K562 (cell line): Measurements from ENCODE around the gene UBAC2. TPM values are rescaled to one million over a fixed set of nuclear protein-coding genes. Genes with fewer than 3 reads are reported as not detected.

Experiments
- ATAC-seq: fragments of 200-7000 bp; cut with Tn5 transposase; 3 replicates; pipeline ENCODE4 v1.9.1; 2020; ENCODE audit warnings: moderate library complexity
- BruUV-seq: library from RNA; stranded (reverse); fragments of 400-500 nt; replicated peaks from 2 replicates; lab custom pipeline; 2021; lab: Mats Ljungman, UMichigan
- CTCF ChIA-PET: fragments of 300-600 bp; formaldehyde crosslinking; extraction: SDS; loops from one replicate; lab custom pipeline; 2021; ENCODE audit warnings: low intra/inter-chr PET ratio; lab: Yijun Ruan, JAX
- POLR2A ChIA-PET: fragments of 300-600, 350-650 bp; sonication (Branson Sonifier 250); formaldehyde crosslinking; extraction: SDS; loops from one replicate; lab custom pipeline; 2021; ENCODE audit warnings: antibody characterized with exemption, inconsistent platforms; lab: Yijun Ruan, JAX
- DNase-seq, 4 experiments: peaks; one replicate each; pipeline versions ENCODE4 v3.0.0 to v3.0.0-alpha.2; 2011 to 2018; ENCODE audit warnings: low spot score in 3 of 4, mixed read lengths in 3 of 4; ENCODE audit errors: extremely low read depth in 1 of 4
- FAIRE-seq: peaks from 2 replicates; lab custom pipeline; 2011; peaks lifted over from hg19 to GRCh38; lab: Jason Lieb, UNC
- H2AFZ ChIP-seq: 2 replicates; pipeline ENCODE4 v1.6.0; 2011; ENCODE audit warnings: low read depth, low read length, control low read depth, inconsistent platforms
- H3K27ac ChIP-seq: fragments of 200-600 bp; 3 replicates; pipeline ENCODE4 v1.8.0; 2011; ENCODE audit warnings: low read depth, mild to moderate bottlenecking, control low read depth, inconsistent platforms, low read length, moderate library complexity, mixed read lengths; ENCODE audit errors: extremely low read depth
- H3K27me3 ChIP-seq, 2 experiments: fragments of 300-600 bp in 1 of 2; 2 replicates in 1 of 2; 3 replicates in 1 of 2; pipeline versions ENCODE4 v1.6.0 to v1.8.0; 2011; ENCODE audit warnings: inconsistent platforms in 2 of 2, low read length in 2 of 2, mild to moderate bottlenecking in 1 of 2, mixed read lengths in 1 of 2, moderate library complexity in 1 of 2; ENCODE audit not compliant: control insufficient read depth in 2 of 2, insufficient read depth in 2 of 2
- H3K36me3 ChIP-seq: fragments of 300-600 bp; 3 replicates; pipeline ENCODE4 v1.8.0; 2011; ENCODE audit warnings: mild to moderate bottlenecking, low read length, inconsistent platforms; ENCODE audit not compliant: control insufficient read depth, insufficient read depth
- H3K4me1 ChIP-seq, 2 experiments: fragments of 200-600 bp in 1 of 2; replicated peaks in 1 of 2; 2 replicates in 1 of 2; 3 replicates in 1 of 2; pipeline versions ENCODE4 v1.5.1 to v1.8.0; 2011; ENCODE audit warnings: inconsistent platforms in 2 of 2, low read length in 2 of 2, mild to moderate bottlenecking in 1 of 2, mixed read lengths in 1 of 2, moderate library complexity in 1 of 2; ENCODE audit not compliant: control insufficient read depth in 2 of 2, insufficient read depth in 2 of 2
- H3K4me2 ChIP-seq: 2 replicates; pipeline ENCODE4 v1.6.1; 2011; ENCODE audit warnings: low read length, control low read depth, inconsistent platforms, mixed read lengths; ENCODE audit not compliant: insufficient read depth
- H3K4me3 ChIP-seq: fragments of 200-600 bp; sonication (generic), shearing (Covaris generic); 2 replicates; pipeline ENCODE4 v1.5.1; 2016; ENCODE audit warnings: control low read depth, inconsistent platforms
- H3K79me2 ChIP-seq: fragments of 200-600 bp; 3 replicates; pipeline ENCODE4 v1.8.0; 2011; ENCODE audit warnings: low read length, inconsistent platforms; ENCODE audit not compliant: control insufficient read depth, insufficient read depth
- H3K9ac ChIP-seq, 2 experiments: 2 replicates each; pipeline versions ENCODE4 v1.6.0 to v1.6.1; 2011; ENCODE audit warnings: low read depth in 2 of 2, low read length in 2 of 2, control low read depth in 1 of 2, inconsistent platforms in 1 of 2, mild to moderate bottlenecking in 1 of 2, mixed read lengths in 1 of 2; ENCODE audit not compliant: insufficient read depth in 1 of 2
- H3K9me1 ChIP-seq: one replicate; pipeline ENCODE4 v1.6.0; 2011; ENCODE audit warnings: inconsistent platforms, mild to moderate bottlenecking, low read length, moderate library complexity; ENCODE audit not compliant: control insufficient read depth, insufficient read depth
- H3K9me3 ChIP-seq: replicated peaks from 2 replicates; pipeline ENCODE4 v1.5.1; 2011; ENCODE audit warnings: low read depth, low read length, inconsistent platforms; ENCODE audit not compliant: control insufficient read depth, insufficient read depth
- H4K20me1 ChIP-seq: replicated peaks from 2 replicates; pipeline ENCODE4 v1.6.1; 2011; ENCODE audit warnings: low read length, inconsistent platforms, mixed read lengths; ENCODE audit not compliant: control insufficient read depth, insufficient read depth
- EGR1 ChIP-seq: fragments of 450-650 bp; conservative IDR thresholded peaks from 2 replicates; pipeline ENCODE4 v1.6.1; 2017; ENCODE audit warnings: mild to moderate bottlenecking
- HDAC3 ChIP-seq: fragments of 450-650 bp; IDR thresholded peaks from 2 replicates; pipeline ENCODE4 v1.6.1; 2018; ENCODE audit warnings: borderline replicate concordance, mild to moderate bottlenecking, moderate library complexity; ENCODE audit not compliant: partially characterized antibody
- ZNF512 ChIP-seq: IDR thresholded peaks from 2 replicates; pipeline ENCODE4 v1.6.1; 2016; ENCODE audit warnings: missing genetic modification characterization, missing compliant biosample characterization
- ZNF780A ChIP-seq: fragments of 250-450 bp; sonication (Bioruptor Pico); IDR thresholded peaks from 2 replicates; pipeline ENCODE4 v1.5.0; 2021; ENCODE audit warnings: mild to moderate bottlenecking
- in situ Hi-C: fragments of 300-500 bp; cut with MboI; formaldehyde crosslinking; loops from 4 replicates; pipeline ENCODE4 v1.15.0; 2018; ENCODE audit warnings: inconsistent platforms, mixed read lengths
- intact Hi-C: fragments of 100-400 bp; cut with micrococcal nuclease; formaldehyde crosslinking; loops from 2 replicates; pipeline ENCODE4 v1.14.2; 2022
- polyA plus RNA-seq, 8 experiments: library from polyadenylated mRNA; depleted of rRNA in 4 of 8; stranded (reverse) in 5 of 8; unstranded in 3 of 8; fragments of >200 nt; fragmentation: Nextera tagmentation in 2 of 8; fragmentation: Illumina TruSeq in 1 of 8; extraction: Ambion mirVana in 2 of 8; extraction: Trizol in 1 of 8; gene quantifications; 2 replicates each; pipeline versions ENCODE4 v1.2.1 to v1.2.3, GENCODE V29; 2011 to 2014; ENCODE audit warnings: inconsistent platforms in 1 of 8, missing spikeins in 1 of 8
- total RNA-seq, 7 experiments: library from RNA; depleted of rRNA in 6 of 7; stranded (reverse); fragments of >200 nt in 6 of 7; fragmentation: Illumina TruSeq in 2 of 7; extraction: Trizol in 2 of 7; gene quantifications; 2 replicates each; pipeline versions ENCODE4 v1.2.1 to v1.2.3, GENCODE V29; 2011 to 2021; ENCODE audit warnings: low replicate concordance in 1 of 7
- TF ChIP-seq, protein P1 (sequence below): fragments of 200-400 bp; formaldehyde crosslinking; IDR thresholded peaks from 2 replicates; pipeline ENCODE4 v1.6.1; 2017; ENCODE audit warnings: mild to moderate bottlenecking, low read depth, low read length, moderate library complexity
- TF ChIP-seq, protein P2 (sequence below): IDR thresholded peaks from 3 replicates; pipeline ENCODE4 v1.6.1; 2011; ENCODE audit warnings: borderline replicate concordance, mild to moderate bottlenecking; ENCODE audit not compliant: insufficient read length, insufficient read depth

UBAC2 gene
- total and polyA plus RNA-seq, 9 of the 15 experiments (the other 6 are each of a cell fraction or from before 2014, with no cell fraction given), result 6.0 to 84.1 (median 32.3) TPM

- FAIRE-seq (no peak), DNase-seq (no peak), ATAC-seq (no peak)
- Histone ChIP-seq H4K20me1 (no peaks in the 10 kb centered on the region), H3K9me3 (no peaks in the 10 kb centered on the region), H3K9ac (no peak overlapping the region), H3K9me1 (no peaks in the 10 kb centered on the region), H3K36me3 (peaks cover 41% of the 10 kb centered on the region; the same call in 2 of the 3 replicates), H3K27me3 (no peaks in the 10 kb centered on the region), H2AFZ (no peak overlapping the region), H3K4me2 (no peak overlapping the region), H3K4me1 (peaks cover 6 to 26% of the 10 kb centered on the region in 2 experiments; a peak in 4 of 5 replicates), H3K27ac (no peak overlapping the region), H3K4me3 (no peak overlapping the region), H3K79me2 (no peaks in the 10 kb centered on the region)
- no peak for TF ChIP-seq HDAC3
- TF ChIP-seq, protein P1, sequence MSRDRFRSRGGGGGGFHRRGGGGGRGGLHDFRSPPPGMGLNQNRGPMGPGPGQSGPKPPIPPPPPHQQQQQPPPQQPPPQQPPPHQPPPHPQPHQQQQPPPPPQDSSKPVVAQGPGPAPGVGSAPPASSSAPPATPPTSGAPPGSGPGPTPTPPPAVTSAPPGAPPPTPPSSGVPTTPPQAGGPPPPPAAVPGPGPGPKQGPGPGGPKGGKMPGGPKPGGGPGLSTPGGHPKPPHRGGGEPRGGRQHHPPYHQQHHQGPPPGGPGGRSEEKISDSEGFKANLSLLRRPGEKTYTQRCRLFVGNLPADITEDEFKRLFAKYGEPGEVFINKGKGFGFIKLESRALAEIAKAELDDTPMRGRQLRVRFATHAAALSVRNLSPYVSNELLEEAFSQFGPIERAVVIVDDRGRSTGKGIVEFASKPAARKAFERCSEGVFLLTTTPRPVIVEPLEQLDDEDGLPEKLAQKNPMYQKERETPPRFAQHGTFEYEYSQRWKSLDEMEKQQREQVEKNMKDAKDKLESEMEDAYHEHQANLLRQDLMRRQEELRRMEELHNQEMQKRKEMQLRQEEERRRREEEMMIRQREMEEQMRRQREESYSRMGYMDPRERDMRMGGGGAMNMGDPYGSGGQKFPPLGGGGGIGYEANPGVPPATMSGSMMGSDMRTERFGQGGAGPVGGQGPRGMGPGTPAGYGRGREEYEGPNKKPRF, result no peak
- no peak for TF ChIP-seq ZNF512
- no peak for TF ChIP-seq ZNF780A (CRISPR knock-in tag)
- no peak for TF ChIP-seq EGR1
- TF ChIP-seq, protein P2, sequence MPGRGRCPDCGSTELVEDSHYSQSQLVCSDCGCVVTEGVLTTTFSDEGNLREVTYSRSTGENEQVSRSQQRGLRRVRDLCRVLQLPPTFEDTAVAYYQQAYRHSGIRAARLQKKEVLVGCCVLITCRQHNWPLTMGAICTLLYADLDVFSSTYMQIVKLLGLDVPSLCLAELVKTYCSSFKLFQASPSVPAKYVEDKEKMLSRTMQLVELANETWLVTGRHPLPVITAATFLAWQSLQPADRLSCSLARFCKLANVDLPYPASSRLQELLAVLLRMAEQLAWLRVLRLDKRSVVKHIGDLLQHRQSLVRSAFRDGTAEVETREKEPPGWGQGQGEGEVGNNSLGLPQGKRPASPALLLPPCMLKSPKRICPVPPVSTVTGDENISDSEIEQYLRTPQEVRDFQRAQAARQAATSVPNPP, result no peak
- ChIA-PET POLR2A (no interaction called here), CTCF (no interaction called here)
- BruUV-seq, result no TSS peak
- intact Hi-C loops, result no loop called here
- in situ Hi-C loops, result no loop called here
These were observed 140.0 kb downstream of the UBAC2 start for GRCh38 chr13:99340638-99341037.
